HEK293 (cell line): ENCODE data around the gene ANKFN1.

ENCODE experiments used
- CTCF ChIA-PET: fragments of 350-600 bp; formaldehyde crosslinking; extraction: SDS; loops from one replicate; lab custom pipeline; 2021; ENCODE audit warnings: antibody characterized with exemption; lab: Yijun Ruan, JAX
- POLR2A ChIA-PET: fragments of 300-600 bp; formaldehyde crosslinking; extraction: SDS; loops from one replicate; lab custom pipeline; 2020; ENCODE audit warnings: antibody characterized with exemption, inconsistent platforms; lab: Yijun Ruan, JAX
- H3K27ac ChIP-seq: fragments of 200-500 bp; sonication (Bioruptor generic); 2 replicates; pipeline ENCODE4 v1.5.1; 2014; ENCODE audit warnings: low read depth, low read length, control low read depth, inconsistent platforms; ENCODE audit errors: extremely low read depth
- H3K36me3 ChIP-seq, 2 experiments: fragments of 200-500 bp in 1 of 2; sonication (Bioruptor generic) in 1 of 2; 1 replicate in 1 of 2; 2 replicates in 1 of 2; pipeline ENCODE4 v1.5.1; 2014 to 2017; ENCODE audit warnings: inconsistent platforms in 2 of 2, low read length in 2 of 2; ENCODE audit not compliant: control insufficient read depth in 2 of 2, insufficient read depth in 1 of 2
- H3K4me1 ChIP-seq: fragments of 200-500 bp; sonication (Bioruptor generic); 2 replicates; pipeline ENCODE4 v1.5.1; 2014; ENCODE audit warnings: mild to moderate bottlenecking, low read length, inconsistent platforms; ENCODE audit not compliant: control insufficient read depth, insufficient read depth
- H3K4me3 ChIP-seq: 2 replicates; pipeline ENCODE4 v1.5.1; 2011; ENCODE audit warnings: low read depth, mild to moderate bottlenecking, control low read depth, low read length, moderate library complexity
- H3K9me3 ChIP-seq: fragments of 200-500 bp; sonication (Bioruptor generic); 2 replicates; pipeline ENCODE4 v1.5.1; 2014; ENCODE audit warnings: low read depth, low read length, inconsistent platforms; ENCODE audit not compliant: control insufficient read depth, insufficient read depth
- KLF16 ChIP-seq: fragments of 450-650 bp; formaldehyde crosslinking; IDR thresholded peaks from 2 replicates; pipeline ENCODE4 v1.5.1; 2017; ENCODE audit warnings: missing biosample characterization, missing genetic modification characterization
- KLF8 ChIP-seq: fragments of 450-650 bp; formaldehyde crosslinking; IDR thresholded peaks from 2 replicates; pipeline ENCODE4 v1.5.1; 2016; ENCODE audit warnings: missing biosample characterization, missing genetic modification characterization
- OSR2 ChIP-seq: fragments of 450-650 bp; formaldehyde crosslinking; IDR thresholded peaks from 2 replicates; pipeline ENCODE4 v1.5.1; 2016; ENCODE audit warnings: missing biosample characterization, missing genetic modification characterization
- ZNF10 ChIP-seq: fragments of 450-650 bp; formaldehyde crosslinking; IDR thresholded peaks from 2 replicates; pipeline ENCODE4 v1.5.1; 2017; ENCODE audit warnings: missing biosample characterization, missing genetic modification characterization
- ZNF155 ChIP-seq: fragments of 450-650 bp; formaldehyde crosslinking; IDR thresholded peaks from 2 replicates; pipeline ENCODE4 v1.5.1; 2016; ENCODE audit warnings: missing biosample characterization, missing genetic modification characterization
- ZNF184 ChIP-seq: fragments of 450-650 bp; IDR thresholded peaks from 2 replicates; pipeline ENCODE4 v1.5.1; 2018; ENCODE audit warnings: missing biosample characterization, mild to moderate bottlenecking, missing genetic modification characterization
- ZNF19 ChIP-seq: fragments of 450-650 bp; formaldehyde crosslinking; IDR thresholded peaks from 2 replicates; pipeline ENCODE4; 2016; ENCODE audit warnings: missing biosample characterization, missing genetic modification characterization, low read depth
- ZNF23 ChIP-seq: fragments of 450-650 bp; formaldehyde crosslinking; IDR thresholded peaks from 2 replicates; pipeline ENCODE4 v1.5.1; 2016; ENCODE audit warnings: missing biosample characterization, missing genetic modification characterization, borderline replicate concordance
- ZNF239 ChIP-seq: fragments of 450-650 bp; formaldehyde crosslinking; IDR thresholded peaks from 2 replicates; pipeline ENCODE4 v1.5.1; 2016; ENCODE audit warnings: missing biosample characterization, missing genetic modification characterization
- ZNF302 ChIP-seq: fragments of 450-650 bp; formaldehyde crosslinking; IDR thresholded peaks from 2 replicates; pipeline ENCODE4 v1.5.1; 2016; ENCODE audit warnings: missing biosample characterization, missing genetic modification characterization, low read depth
- ZNF324 ChIP-seq: fragments of 450-650 bp; formaldehyde crosslinking; IDR thresholded peaks from 2 replicates; pipeline ENCODE4 v1.5.1; 2016; ENCODE audit warnings: missing biosample characterization, missing genetic modification characterization
- ZNF391 ChIP-seq: fragments of 450-650 bp; formaldehyde crosslinking; IDR thresholded peaks from 2 replicates; pipeline ENCODE4 v1.5.1; 2016; ENCODE audit warnings: low read depth, missing biosample characterization, missing genetic modification characterization, borderline replicate concordance
- ZNF555 ChIP-seq: fragments of 450-650 bp; formaldehyde crosslinking; conservative IDR thresholded peaks from 2 replicates; pipeline ENCODE4 v1.5.1; 2017; ENCODE audit warnings: missing biosample characterization, mild to moderate bottlenecking, missing genetic modification characterization, inconsistent platforms
- ZNF600 ChIP-seq: fragments of 450-650 bp; formaldehyde crosslinking; IDR thresholded peaks from 2 replicates; pipeline ENCODE4 v1.5.1; 2016; ENCODE audit warnings: missing biosample characterization, missing genetic modification characterization
- ZNF76 ChIP-seq: fragments of 450-650 bp; formaldehyde crosslinking; IDR thresholded peaks from 2 replicates; pipeline ENCODE4; 2016; ENCODE audit warnings: low read depth, missing biosample characterization, missing genetic modification characterization, borderline replicate concordance
- TF ChIP-seq, protein P1 (sequence below): sonication (generic); formaldehyde crosslinking; IDR thresholded peaks from 2 replicates; pipeline ENCODE4 v1.8.1; 2022; ENCODE audit warnings: mild to moderate bottlenecking, moderate library complexity, missing genetic modification reagents
- TF ChIP-seq, protein P2 (sequence below): fragments of 450-650 bp; formaldehyde crosslinking; IDR thresholded peaks from 2 replicates; pipeline ENCODE4 v1.5.1; 2016; ENCODE audit warnings: missing biosample characterization, missing genetic modification characterization, borderline replicate concordance
- TF ChIP-seq, protein P3 (sequence below): fragments of 450-650 bp; formaldehyde crosslinking; IDR thresholded peaks from 2 replicates; pipeline ENCODE4 v1.5.1; 2016; ENCODE audit warnings: missing biosample characterization, missing genetic modification characterization
- TF ChIP-seq, protein P4 (sequence below): fragments of 450-650 bp; formaldehyde crosslinking; IDR thresholded peaks from 2 replicates; pipeline ENCODE4 v1.5.1; 2016; ENCODE audit warnings: missing biosample characterization, missing genetic modification characterization
- TF ChIP-seq, protein P5 (sequence below): fragments of 450-650 bp; formaldehyde crosslinking; IDR thresholded peaks from 2 replicates; pipeline ENCODE4 v1.5.1; 2016; ENCODE audit warnings: missing biosample characterization, missing genetic modification characterization
- TF ChIP-seq, protein P6 (sequence below): IDR thresholded peaks from 2 replicates; pipeline ENCODE4 v1.6.1; 2011; ENCODE audit warnings: mild to moderate bottlenecking, low read depth, low read length, borderline replicate concordance

The ANKFN1 gene

DNA sequence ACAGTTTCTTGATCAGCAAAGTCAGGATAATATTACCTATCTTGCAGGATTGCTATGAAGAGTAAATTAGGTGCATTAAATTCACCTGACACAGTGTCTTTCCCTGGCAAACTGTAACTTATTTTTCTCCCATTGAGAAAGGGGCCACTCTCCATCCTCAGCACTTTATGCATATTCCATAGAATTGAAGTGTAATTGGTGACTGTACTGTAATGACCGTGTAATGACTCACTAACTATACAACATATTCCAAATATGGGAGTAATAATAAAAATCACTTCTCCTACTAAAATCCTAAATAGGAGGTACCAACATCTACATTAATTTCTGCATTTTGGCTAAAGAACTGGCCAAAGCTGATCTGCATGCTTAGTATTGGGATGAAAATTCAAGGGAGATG lies 298.4 kb downstream of the ANKFN1 start (continued):
- TF ChIP-seq, protein P1, sequence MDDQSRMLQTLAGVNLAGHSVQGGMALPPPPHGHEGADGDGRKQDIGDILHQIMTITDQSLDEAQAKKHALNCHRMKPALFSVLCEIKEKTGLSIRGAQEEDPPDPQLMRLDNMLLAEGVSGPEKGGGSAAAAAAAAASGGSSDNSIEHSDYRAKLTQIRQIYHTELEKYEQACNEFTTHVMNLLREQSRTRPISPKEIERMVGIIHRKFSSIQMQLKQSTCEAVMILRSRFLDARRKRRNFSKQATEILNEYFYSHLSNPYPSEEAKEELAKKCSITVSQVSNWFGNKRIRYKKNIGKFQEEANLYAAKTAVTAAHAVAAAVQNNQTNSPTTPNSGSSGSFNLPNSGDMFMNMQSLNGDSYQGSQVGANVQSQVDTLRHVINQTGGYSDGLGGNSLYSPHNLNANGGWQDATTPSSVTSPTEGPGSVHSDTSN (CRISPR knock-in tag) = no peak

DNA sequence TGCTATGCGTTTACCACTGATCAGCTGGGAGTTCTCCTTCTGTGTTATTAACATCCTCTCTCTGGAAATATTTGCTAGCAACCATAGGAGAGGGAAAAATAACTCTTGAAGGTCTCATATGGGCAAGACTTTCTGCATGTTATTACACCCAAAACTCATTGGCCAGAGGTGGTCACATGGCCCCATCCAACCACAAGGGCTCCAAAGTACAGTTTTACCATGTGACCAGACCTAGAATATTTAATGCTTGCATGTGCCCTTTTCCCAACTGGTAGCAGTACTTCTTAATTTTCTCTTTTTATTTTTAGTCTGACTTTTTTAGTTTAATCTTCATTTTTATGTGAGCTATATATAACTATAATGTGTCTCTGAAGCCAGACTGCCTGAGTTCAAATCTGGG lies 299.2 kb downstream of the ANKFN1 start:
- Histone ChIP-seq H3K36me3 (no peaks in the 10 kb centered on the region), H3K4me3 (no peak overlapping the region), H3K9me3 (no peaks in the 10 kb centered on the region; the same call in 1 of the 2 replicates), H3K27ac (no peak overlapping the region), H3K4me1 (no peaks in the 10 kb centered on the region; the same call in 1 of the 2 replicates)
- ChIA-PET CTCF (no interaction called here), POLR2A (no interaction called here)
- TF ChIP-seq ZNF23 (tag by site-specific recombination) = no peak
- no peak for TF ChIP-seq ZNF302
- no peak for TF ChIP-seq ZNF239
- no peak for TF ChIP-seq ZNF155 (tag by site-specific recombination)
- TF ChIP-seq, protein P2, sequence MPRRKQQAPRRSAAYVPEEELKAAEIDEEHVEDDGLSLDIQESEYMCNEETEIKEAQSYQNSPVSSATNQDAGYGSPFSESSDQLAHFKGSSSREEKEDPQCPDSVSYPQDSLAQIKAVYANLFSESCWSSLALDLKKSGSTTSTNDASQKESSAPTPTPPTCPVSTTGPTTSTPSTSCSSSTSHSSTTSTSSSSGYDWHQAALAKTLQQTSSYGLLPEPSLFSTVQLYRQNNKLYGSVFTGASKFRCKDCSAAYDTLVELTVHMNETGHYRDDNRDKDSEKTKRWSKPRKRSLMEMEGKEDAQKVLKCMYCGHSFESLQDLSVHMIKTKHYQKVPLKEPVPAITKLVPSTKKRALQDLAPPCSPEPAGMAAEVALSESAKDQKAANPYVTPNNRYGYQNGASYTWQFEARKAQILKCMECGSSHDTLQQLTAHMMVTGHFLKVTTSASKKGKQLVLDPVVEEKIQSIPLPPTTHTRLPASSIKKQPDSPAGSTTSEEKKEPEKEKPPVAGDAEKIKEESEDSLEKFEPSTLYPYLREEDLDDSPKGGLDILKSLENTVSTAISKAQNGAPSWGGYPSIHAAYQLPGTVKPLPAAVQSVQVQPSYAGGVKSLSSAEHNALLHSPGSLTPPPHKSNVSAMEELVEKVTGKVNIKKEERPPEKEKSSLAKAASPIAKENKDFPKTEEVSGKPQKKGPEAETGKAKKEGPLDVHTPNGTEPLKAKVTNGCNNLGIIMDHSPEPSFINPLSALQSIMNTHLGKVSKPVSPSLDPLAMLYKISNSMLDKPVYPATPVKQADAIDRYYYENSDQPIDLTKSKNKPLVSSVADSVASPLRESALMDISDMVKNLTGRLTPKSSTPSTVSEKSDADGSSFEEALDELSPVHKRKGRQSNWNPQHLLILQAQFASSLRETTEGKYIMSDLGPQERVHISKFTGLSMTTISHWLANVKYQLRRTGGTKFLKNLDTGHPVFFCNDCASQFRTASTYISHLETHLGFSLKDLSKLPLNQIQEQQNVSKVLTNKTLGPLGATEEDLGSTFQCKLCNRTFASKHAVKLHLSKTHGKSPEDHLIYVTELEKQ (tag by site-specific recombination) = no peak
- TF ChIP-seq, protein P3, sequence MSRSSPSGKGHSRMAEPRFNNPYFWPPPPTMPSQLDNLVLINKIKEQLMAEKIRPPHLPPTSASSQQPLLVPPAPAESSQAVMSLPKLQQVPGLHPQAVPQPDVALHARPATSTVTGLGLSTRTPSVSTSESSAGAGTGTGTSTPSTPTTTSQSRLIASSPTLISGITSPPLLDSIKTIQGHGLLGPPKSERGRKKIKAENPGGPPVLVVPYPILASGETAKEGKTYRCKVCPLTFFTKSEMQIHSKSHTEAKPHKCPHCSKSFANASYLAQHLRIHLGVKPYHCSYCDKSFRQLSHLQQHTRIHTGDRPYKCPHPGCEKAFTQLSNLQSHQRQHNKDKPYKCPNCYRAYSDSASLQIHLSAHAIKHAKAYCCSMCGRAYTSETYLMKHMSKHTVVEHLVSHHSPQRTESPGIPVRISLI (tag by site-specific recombination) = no peak
- no peak for TF ChIP-seq ZNF184 (tag by site-specific recombination)
- TF ChIP-seq, protein P4, sequence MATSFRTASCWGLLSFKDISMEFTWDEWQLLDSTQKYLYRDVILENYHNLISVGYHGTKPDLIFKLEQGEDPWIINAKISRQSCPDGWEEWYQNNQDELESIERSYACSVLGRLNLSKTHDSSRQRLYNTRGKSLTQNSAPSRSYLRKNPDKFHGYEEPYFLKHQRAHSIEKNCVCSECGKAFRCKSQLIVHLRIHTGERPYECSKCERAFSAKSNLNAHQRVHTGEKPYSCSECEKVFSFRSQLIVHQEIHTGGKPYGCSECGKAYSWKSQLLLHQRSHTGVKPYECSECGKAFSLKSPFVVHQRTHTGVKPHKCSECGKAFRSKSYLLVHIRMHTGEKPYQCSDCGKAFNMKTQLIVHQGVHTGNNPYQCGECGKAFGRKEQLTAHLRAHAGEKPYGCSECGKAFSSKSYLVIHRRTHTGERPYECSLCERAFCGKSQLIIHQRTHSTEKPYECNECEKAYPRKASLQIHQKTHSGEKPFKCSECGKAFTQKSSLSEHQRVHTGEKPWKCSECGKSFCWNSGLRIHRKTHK (tag by site-specific recombination) = no peak
- TF ChIP-seq ZNF10 (tag by site-specific recombination) = no peak
- no peak for TF ChIP-seq ZNF76 (tag by site-specific recombination)
- TF ChIP-seq ZNF324 (tag by site-specific recombination) = no peak
- TF ChIP-seq ZNF600 = no peak
- TF ChIP-seq, protein P5, sequence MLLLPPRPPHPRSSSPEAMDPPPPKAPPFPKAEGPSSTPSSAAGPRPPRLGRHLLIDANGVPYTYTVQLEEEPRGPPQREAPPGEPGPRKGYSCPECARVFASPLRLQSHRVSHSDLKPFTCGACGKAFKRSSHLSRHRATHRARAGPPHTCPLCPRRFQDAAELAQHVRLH (tag by site-specific recombination) = no peak
- no peak for TF ChIP-seq KLF8 (tag by site-specific recombination)
- no peak for TF ChIP-seq KLF16 (tag by site-specific recombination)
- TF ChIP-seq ZNF555 (tag by site-specific recombination) = no peak
- no peak for TF ChIP-seq OSR2 (tag by site-specific recombination)
- TF ChIP-seq, protein P6, sequence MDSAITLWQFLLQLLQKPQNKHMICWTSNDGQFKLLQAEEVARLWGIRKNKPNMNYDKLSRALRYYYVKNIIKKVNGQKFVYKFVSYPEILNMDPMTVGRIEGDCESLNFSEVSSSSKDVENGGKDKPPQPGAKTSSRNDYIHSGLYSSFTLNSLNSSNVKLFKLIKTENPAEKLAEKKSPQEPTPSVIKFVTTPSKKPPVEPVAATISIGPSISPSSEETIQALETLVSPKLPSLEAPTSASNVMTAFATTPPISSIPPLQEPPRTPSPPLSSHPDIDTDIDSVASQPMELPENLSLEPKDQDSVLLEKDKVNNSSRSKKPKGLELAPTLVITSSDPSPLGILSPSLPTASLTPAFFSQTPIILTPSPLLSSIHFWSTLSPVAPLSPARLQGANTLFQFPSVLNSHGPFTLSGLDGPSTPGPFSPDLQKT = no peak
- TF ChIP-seq ZNF19 (tag by site-specific recombination) = no peak
- no peak for TF ChIP-seq ZNF391
